Measurements from ENCODE around the gene NBEA. TPM values are rescaled to one million over a fixed set of nuclear protein-coding genes. Genes with fewer than 3 reads are reported as not detected.

The NBEA gene
- total RNA-seq, 4 donors from 2014 or later = 4.4 to 6.2 (median 5.5) TPM

DNA sequence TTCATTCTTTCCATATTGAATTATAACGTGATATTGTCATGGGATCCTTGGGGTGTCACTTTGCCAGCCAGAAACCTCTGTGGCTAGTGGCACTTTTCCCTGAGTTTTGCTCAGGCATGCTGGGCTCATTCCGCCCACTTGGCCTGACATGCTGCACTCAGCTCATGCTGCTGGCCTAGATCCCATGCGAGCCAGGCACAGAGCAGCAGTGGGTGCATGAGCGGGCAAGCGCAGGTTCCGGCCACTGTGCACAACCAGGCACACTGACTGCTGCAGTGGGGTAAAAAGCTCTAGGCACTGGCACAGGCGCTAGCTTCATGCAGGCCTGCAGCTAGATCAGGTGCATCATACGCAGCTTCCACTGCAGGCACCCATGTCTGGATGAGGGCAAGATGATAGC lies 313.2 kb downstream of the NBEA start:
- TF ChIP-seq, protein P1, sequence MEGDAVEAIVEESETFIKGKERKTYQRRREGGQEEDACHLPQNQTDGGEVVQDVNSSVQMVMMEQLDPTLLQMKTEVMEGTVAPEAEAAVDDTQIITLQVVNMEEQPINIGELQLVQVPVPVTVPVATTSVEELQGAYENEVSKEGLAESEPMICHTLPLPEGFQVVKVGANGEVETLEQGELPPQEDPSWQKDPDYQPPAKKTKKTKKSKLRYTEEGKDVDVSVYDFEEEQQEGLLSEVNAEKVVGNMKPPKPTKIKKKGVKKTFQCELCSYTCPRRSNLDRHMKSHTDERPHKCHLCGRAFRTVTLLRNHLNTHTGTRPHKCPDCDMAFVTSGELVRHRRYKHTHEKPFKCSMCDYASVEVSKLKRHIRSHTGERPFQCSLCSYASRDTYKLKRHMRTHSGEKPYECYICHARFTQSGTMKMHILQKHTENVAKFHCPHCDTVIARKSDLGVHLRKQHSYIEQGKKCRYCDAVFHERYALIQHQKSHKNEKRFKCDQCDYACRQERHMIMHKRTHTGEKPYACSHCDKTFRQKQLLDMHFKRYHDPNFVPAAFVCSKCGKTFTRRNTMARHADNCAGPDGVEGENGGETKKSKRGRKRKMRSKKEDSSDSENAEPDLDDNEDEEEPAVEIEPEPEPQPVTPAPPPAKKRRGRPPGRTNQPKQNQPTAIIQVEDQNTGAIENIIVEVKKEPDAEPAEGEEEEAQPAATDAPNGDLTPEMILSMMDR (IDR thresholded peaks at IDR 0.05; ENCODE audit: low read depth) = no peak

DNA sequence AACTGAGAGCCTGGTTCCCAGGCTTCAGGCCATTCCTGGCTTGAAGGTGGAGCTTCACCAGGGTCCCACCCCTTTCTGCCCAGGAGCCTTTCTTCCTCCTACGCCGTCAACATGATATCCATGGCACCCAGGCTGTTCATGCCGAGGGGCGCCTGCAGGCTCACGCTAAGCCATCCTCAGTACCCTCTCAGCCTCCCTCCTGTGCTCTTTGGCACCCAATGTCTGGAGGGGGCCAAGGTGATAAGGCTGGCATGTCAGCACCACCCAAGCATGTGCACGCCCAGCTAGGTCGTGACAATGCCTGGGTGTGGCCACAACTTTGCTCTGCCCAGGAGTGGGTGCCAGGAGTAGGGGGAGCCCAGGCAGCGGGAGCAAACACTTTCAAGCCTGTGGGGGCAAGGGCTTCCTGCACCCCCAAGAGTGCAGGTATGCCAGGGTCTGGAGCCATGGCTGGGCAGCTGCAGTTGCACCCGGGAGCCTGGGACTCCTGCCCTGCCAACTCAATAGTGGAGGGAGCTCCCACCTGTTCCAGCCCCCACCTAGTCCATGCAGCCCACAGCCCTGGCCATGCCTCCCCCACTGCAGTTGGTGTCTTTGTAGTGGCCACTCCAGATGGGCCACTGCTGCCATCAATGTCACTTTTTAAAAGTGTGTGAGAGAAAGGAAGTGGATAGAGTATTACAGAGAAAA lies 314.5 kb downstream of the NBEA start:
- TF ChIP-seq, protein P1 (IDR thresholded peaks at IDR 0.05; ENCODE audit: low read depth) = no peak

DNA sequence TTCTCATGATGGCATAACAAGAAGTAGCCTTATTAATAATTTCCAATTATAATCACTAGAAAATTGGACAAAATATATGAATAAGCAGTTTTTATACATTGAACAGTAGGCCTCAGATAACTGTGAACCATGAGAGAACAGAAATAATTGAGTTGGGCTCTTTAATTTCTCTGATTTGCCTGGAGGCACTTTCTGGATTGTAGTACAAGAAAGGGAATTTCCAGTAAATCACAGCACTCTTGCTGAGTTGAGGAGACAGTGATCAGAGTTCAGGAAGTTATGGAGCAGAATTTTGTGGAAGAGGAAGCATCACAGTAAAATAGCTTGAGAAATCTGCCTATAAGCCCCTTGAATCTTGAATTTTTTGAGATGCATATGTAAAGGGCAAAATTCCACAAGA lies 318.2 kb downstream of the NBEA start:
- TF ChIP-seq, protein P1 (IDR thresholded peaks at IDR 0.05; ENCODE audit: low read depth) = no peak

DNA sequence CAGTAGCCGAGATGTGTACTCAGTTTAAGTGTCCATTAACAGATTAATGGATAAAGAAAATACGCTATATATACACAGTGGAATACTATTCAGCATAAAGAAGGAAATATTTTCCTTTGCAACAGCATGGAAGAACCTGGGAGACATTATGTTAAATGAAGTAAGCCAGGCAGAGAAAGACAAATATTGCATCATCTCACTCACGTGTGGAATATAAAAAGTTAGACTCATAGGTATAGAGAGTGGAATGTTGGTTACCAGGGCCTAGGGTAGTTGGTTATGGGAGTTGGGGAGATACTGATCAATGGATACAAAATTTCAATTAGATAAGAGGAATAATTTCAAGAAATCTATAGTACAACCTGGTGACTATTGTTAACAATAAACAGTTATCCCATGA lies 324.3 kb downstream of the NBEA start:
- TF ChIP-seq, protein P1 (IDR thresholded peaks at IDR 0.05; ENCODE audit: low read depth) = no peak

DNA sequence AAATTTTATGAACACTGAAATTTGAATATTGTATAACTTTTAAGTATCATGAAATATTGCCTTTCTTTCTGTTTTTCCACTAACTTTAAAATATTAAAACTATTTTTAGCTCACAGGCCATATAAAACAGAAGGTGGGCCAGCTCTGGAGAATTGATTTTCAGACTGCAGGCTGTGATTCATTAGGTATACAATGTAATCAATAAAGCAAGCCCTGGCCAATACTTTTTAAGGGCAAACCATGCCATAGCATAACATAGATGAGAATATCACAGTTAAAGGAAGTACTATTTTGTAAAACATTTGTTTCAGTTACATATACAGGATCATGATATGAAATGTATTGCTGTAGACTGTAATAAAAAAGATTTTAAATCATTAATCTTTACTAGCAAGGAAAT lies 336.8 kb downstream of the NBEA start:
- TF ChIP-seq, protein P1 (IDR thresholded peaks at IDR 0.05; ENCODE audit: low read depth) = no peak

DNA sequence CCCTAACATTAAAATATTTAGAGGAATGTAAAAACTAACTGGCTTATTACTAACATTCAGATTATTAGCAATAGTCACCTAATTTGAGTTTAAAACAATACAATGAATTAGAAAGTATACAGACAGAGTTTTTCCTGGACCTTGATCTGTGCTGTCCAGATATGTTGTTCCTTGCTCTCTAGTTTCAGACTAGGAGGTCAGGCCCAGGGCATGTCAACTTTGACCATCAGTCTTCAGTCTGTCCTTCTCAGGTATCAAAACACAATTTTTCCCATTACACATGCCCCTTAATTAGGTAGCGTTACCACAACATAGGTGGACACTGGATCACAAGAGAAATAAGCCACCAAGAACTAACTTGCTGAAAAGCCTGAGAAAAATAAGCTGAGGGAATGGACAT lies 337.4 kb downstream of the NBEA start:
- TF ChIP-seq, protein P1 (IDR thresholded peaks at IDR 0.05; ENCODE audit: low read depth) = no peak

DNA sequence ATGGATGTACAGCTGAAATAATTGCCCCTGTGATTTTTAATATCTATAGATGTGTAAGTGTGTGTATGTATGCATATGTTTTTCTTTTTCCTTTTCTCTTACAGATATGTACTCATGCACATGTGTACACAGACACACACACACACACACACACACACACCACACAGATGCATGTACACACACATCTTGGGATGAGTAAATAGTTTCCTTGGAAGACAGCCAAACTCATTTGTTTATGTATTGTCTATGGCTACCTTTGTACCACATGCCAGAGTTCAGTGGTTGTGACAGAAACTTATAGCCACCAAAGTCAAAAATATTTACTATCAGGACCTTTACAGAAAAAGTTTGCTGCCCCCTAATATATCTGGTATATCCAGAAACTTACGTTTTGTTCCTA lies 341.8 kb downstream of the NBEA start:
- TF ChIP-seq, protein P1 (IDR thresholded peaks at IDR 0.05; ENCODE audit: low read depth) = no peak
